Ectodermal cell (in vitro differentiated cells): ENCODE measurements around the gene AGTPBP1.
"Not testable (repeated sequence)": the region's sequence is repeated elsewhere in the genome, so short reads cannot be mapped to it uniquely, and the experiment has no call there.

Experiments used
- H3K27ac ChIP-seq: 2 replicates; pipeline ENCODE4 v1.7.0; 2013; ENCODE audit warnings: mild to moderate bottlenecking, low read depth, low read length; ENCODE audit not compliant: insufficient read depth, poor library complexity, severe bottlenecking
- H3K27me3 ChIP-seq: 2 replicates; pipeline ENCODE4 v1.7.0; 2013; ENCODE audit warnings: mild to moderate bottlenecking, low read length; ENCODE audit not compliant: insufficient read depth, control insufficient read depth, poor library complexity, severe bottlenecking
- H3K36me3 ChIP-seq: one replicate; pipeline ENCODE4 v1.7.0; 2013; ENCODE audit warnings: low read length; ENCODE audit not compliant: control insufficient read depth, insufficient read depth
- H3K4me1 ChIP-seq: one replicate; pipeline ENCODE4 v1.7.0; 2013; ENCODE audit warnings: low read length; ENCODE audit not compliant: control insufficient read depth, insufficient read depth
- H3K4me3 ChIP-seq: 2 replicates; pipeline ENCODE4 v1.7.0; 2013; ENCODE audit warnings: low read depth, low read length, control low read depth; ENCODE audit not compliant: insufficient read depth
- H3K9me3 ChIP-seq: 2 replicates; pipeline ENCODE4 v1.7.0; 2013; ENCODE audit warnings: mild to moderate bottlenecking, low read length, moderate library complexity; ENCODE audit not compliant: control insufficient read depth
- WGBS, 2 experiments: methylation state at CpG; one replicate each; pipeline ENCODE4 v1.1.7; 2013; ENCODE audit warnings: missing lambda C conversion rate in 2 of 2; 5-methylcytosine and 5-hydroxymethylcytosine counted together

The AGTPBP1 gene

DNA sequence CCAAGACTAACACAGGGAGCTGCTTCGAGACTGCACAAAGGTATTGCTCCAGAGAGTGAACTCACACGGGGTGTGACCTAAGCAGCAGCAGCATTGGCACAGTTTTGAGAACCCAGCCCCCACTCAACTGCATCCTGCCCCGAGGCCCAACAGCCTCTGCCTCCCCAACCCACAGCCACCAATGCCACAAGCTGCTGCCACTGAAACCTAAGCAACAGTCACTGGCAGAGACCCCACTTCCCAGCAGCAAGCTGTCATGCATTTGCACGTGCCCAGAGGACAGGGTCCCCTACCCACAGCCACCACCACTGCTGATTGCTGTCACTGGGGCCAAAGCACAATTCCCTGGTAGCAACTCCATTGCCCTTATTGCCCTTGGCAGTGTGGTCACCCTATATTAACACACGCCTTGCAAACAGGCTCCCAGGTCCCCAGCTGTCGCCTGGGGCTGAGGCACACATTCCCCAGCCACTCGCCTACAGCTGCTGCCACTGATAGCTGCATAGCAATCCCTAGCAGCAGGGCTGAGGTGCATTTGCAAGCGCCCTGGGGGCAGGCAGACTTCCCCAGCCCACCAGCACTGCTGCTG, 141.0 kb downstream of the AGTPBP1 start:
- H3K27ac ChIP-seq, result no peak overlapping the region
- no peaks in the 10 kb centered on the region for H3K27me3 ChIP-seq
- H3K4me3 ChIP-seq, result no peak overlapping the region
- WGBS, 2 experiments, result 68 to 71% methylated on average over 8 of the region's 8 CpGs
- H3K4me1 ChIP-seq, result peaks cover 6% of the 10 kb centered on the region
- H3K9me3 ChIP-seq, result no peaks in the 10 kb centered on the region
- H3K36me3 ChIP-seq, result no peaks in the 10 kb centered on the region

DNA sequence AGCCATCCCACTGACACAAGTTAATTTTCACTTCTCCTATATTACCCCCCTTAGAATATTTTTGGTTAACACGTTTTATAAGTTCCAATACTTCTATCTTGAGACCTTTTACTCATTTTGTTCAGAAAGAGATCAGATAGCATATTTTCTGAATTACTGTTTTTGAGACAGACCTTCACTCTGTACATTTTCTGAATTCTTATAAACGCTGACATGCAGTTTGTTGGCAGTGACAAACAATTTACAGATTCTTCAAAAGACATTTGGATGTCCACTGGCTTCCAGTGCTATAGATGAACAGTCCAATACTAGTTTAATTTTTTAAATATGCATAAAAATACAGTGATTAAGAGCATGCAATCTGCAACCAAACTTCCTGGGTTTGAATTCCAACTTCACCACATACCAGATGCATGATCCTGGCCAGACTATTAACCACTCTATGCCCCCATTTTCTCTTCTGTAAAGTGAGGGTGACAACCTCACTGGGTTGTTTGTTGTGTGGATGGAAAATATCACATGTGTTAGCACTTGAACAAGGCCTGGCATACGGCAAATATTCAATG, 142.1 kb downstream of the AGTPBP1 start:
- Histone ChIP-seq H3K27ac (no peak overlapping the region), H3K4me3 (no peak overlapping the region), H3K36me3 (no peaks in the 10 kb centered on the region), H3K4me1 (peaks cover 6% of the 10 kb centered on the region), H3K9me3 (no peaks in the 10 kb centered on the region), H3K27me3 (no peaks in the 10 kb centered on the region)
- WGBS, 2 experiments, result 84 to 88% methylated on average over 2 of the region's 3 CpGs

DNA sequence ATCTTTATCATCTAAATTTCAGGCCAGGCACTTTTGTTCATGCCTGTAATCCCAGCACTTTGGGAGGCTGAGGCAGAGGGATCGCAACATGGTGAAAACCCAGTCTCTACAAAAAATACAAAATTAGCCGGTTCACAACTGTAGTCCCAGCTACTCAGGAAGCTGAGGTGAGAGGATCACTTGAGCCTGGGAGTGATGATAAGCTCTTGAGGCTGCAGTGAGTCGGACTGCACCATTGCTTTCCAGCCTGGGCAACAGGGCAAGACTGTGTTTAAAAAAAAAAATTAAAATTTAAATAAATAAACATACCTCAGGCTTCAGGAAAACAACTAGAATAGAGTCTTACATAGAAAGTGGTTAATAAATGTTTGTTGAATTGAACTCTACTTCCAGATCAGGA, 147.4 kb downstream of the AGTPBP1 start:
- Histone ChIP-seq H3K4me3 (no peak overlapping the region), H3K36me3 (no peaks in the 10 kb centered on the region), H3K4me1 (no peaks in the 10 kb centered on the region), H3K27me3 (no peaks in the 10 kb centered on the region), H3K9me3 (no peaks in the 10 kb centered on the region), H3K27ac (no peak overlapping the region)
- WGBS, 2 experiments, result 85 to 92% methylated on average over 3 of the region's 3 CpGs

DNA sequence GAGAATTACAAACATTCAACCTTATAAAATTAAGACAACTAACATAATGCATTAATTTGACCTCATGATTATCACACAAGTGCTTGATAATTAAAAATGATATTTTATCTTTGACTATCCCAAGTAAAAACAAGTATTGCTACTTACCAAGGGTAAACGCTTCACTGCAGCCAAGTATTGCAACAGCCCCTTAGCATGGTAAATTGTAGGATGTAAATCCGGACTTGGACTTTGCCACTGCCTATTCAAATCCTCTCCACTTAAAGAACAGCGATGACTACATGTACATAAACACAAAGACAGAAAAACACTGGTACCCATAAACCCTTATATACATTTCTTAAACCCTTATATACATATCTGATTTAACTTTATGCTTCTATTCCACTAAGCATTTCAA, 155.1 kb downstream of the AGTPBP1 start:
- 94 to 96% methylated on average over 2 to 3 of the region's 3 CpGs for WGBS, 2 experiments
- no peak overlapping the region for H3K4me3 ChIP-seq
- no peaks in the 10 kb centered on the region for H3K27me3 ChIP-seq
- H3K27ac ChIP-seq, result no peak overlapping the region
- H3K9me3 ChIP-seq, result no peaks in the 10 kb centered on the region
- no peaks in the 10 kb centered on the region for H3K4me1 ChIP-seq
- H3K36me3 ChIP-seq, result peaks cover 4% of the 10 kb centered on the region

DNA sequence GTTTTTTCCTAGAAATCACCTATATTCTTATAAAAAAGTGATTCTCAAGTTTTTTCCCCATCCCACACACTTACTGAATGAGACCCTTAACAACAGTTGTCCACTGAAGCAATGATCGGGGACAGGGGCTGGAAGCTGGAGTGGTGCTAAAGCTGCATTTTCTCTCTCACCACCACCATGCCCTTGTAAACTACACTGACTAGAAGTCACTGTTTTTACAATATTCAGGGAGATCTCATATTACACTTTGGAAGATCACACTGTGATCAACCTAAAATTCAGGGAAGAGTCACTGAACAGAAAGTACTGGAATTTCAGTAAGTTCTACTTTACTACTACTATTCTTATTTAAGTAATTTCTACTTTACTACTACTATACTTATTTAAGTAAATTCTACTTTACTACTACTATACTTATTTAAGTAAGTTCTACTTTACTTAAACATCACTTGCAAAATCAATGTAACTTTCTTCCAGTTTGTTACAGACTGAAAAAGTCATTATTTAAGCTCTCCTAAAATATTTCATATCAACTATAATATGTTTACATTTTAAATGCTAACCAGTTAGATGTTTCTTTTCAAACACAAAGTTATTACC, 164.3 kb downstream of the AGTPBP1 start:
- H3K27me3 ChIP-seq, result no peaks in the 10 kb centered on the region
- WGBS, 2 experiments, result 100% methylated on average over 1 of the region's 1 CpG
- H3K4me1 ChIP-seq, result no peaks in the 10 kb centered on the region
- no peak overlapping the region for H3K27ac ChIP-seq
- no peak overlapping the region for H3K4me3 ChIP-seq
- no peaks in the 10 kb centered on the region for H3K9me3 ChIP-seq
- H3K36me3 ChIP-seq, result no peaks in the 10 kb centered on the region

DNA sequence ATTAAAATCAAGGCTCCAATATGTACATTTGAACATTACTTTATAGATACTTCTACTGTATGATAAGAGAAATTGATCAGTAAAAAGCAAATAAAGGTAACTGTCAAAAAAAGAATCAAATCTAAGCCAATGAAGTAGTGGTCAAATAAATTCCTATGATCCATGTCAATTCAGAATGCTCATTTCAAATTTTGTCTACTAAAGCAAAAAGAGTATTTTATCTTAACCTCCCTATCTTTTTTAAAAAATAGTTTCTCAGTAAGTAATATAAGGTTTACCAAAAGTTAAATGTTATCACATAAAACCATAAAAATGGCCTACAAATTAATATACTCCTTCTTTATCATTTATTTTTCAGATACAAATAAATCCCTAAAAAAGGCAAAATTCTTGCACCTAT, 165.9 kb downstream of the AGTPBP1 start:
- no peaks in the 10 kb centered on the region for H3K27me3 ChIP-seq
- H3K27ac ChIP-seq, result no peak overlapping the region
- H3K4me1 ChIP-seq, result no peaks in the 10 kb centered on the region
- H3K9me3 ChIP-seq, result no peaks in the 10 kb centered on the region
- H3K36me3 ChIP-seq, result no peaks in the 10 kb centered on the region
- no peak overlapping the region for H3K4me3 ChIP-seq

DNA sequence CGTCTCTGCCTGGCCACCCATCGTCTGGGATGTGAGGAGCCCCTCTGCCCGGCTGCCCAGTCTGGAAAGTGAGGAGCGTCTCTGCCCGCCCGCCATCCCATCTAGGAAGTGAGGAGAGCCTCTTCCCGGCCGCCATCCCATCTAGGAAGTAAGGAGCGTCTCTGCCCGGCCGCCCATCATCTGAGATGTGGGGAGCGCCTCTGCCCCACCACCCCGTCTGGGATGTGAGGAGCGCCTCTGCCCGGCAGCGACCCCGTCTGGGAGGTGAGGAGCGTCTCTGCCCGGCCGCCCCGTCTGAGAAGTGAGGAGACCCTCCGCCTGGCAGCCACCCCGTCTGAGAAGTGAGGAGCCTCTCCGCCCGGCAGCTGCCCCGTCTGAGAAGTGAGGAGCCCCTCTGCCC, 168.2 kb downstream of the AGTPBP1 start:
- not testable (repeated sequence) for H3K4me1 ChIP-seq, H3K27ac ChIP-seq, H3K27me3 ChIP-seq, H3K4me3 ChIP-seq, H3K36me3 ChIP-seq, H3K9me3 ChIP-seq
- 96 to 97% methylated on average over 25 to 26 of the region's 26 CpGs for WGBS, 2 experiments

DNA sequence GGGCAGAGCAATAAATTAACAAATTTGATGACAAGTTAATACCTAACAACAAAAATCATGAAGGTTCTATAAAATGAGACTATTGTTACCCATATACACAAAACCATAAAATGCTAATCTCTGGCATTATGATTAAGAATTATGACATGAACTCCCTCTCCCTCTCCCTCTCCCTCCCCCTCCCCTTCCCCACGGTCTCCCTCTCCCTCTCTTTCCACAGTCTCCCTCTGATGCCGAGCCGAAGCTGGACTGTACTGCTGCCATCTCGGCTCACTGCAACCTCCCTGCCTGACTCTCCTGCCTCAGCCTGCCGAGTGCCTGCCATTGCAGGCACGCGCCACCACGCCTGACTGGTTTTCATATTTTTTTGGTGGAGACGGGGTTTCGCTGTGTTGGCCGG, 168.8 kb downstream of the AGTPBP1 start:
- not testable (repeated sequence) for H3K4me1 ChIP-seq, H3K27me3 ChIP-seq, H3K4me3 ChIP-seq, H3K36me3 ChIP-seq, H3K9me3 ChIP-seq, H3K27ac ChIP-seq
- WGBS, 2 experiments, result 90 to 99% methylated on average over 9 to 11 of the region's 11 CpGs

DNA sequence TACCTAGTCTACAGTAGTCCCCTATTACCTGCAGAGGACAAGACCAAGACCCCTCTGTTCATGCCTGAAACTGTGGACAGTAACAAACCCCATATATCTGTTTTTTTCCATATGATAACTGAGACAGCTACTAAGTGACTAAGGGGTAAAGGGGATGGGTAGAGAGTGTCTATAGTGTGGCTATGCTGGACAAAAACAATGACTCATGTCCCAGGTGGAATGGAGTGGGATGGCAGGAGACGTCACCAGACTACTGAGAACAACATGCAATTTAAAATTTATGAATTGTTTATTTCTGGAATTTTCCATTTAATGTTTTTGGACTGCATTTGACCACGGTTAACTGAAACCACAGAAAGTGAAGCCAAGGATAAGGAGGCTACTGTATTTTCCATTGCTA, 171.8 kb downstream of the AGTPBP1 start:
- 96 to 100% methylated on average over 2 of the region's 2 CpGs for WGBS, 2 experiments
- no peak overlapping the region for H3K27ac ChIP-seq
- no peak overlapping the region for H3K4me3 ChIP-seq
- H3K9me3 ChIP-seq, result no peaks in the 10 kb centered on the region
- H3K36me3 ChIP-seq, result no peaks in the 10 kb centered on the region
- no peaks in the 10 kb centered on the region for H3K27me3 ChIP-seq
- H3K4me1 ChIP-seq, result no peaks in the 10 kb centered on the region

DNA sequence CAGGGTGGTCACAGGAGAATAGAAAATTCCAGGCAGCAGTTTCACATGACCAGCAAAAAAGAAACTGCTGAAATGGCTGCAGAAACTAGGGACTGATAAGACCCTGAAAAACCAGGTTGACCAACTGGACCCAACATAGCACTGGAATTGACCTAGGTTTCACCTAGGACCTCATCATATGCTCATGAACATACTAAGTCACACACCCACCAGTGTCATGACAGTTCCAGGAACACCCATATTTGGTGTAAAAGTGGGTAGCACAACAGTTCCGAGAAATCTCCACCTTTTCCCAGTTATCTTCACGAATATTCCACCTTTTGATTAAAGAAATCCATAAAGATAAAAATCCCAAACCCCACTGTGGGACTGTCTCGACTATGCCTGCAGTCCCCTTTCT, 182.2 kb downstream of the AGTPBP1 start:
- WGBS, 2 experiments, result 88 to 98% methylated on average over 3 of the region's 3 CpGs
- H3K27me3 ChIP-seq, result no peaks in the 10 kb centered on the region

More for the DNA sequence above, 182.2 kb downstream of the AGTPBP1 start:
- Histone ChIP-seq H3K4me1 (no peaks in the 10 kb centered on the region), H3K4me3 (no peak overlapping the region), H3K36me3 (no peaks in the 10 kb centered on the region), H3K9me3 (no peaks in the 10 kb centered on the region), H3K27ac (no peak overlapping the region)
